GM12873 (cell line): ENCODE results near the gene PCDH15.

Experiments
- CTCF ChIP-seq: IDR thresholded peaks from 2 replicates; pipeline ENCODE4 v1.5.1; 2012; ENCODE audit warnings: low read depth, mild to moderate bottlenecking, moderate library complexity, low read length, control low read depth; ENCODE audit not compliant: insufficient read depth; ENCODE audit errors: missing control alignments

PCDH15 gene

GRCh38 chr10:54620352-54620751 is 180.7 kb downstream of the PCDH15 start:
- no peak for TF ChIP-seq CTCF

- no peak for TF ChIP-seq CTCF
Observed at GRCh38 chr10:54614072-54614471, 187.0 kb downstream of the PCDH15 start.

- TF ChIP-seq CTCF = no peak
Observed at GRCh38 chr10:54613162-54613561, 187.9 kb downstream of the PCDH15 start.

GRCh38 chr10:54609423-54609822 is 191.6 kb downstream of the PCDH15 start:
- TF ChIP-seq CTCF = no peak

GRCh38 chr10:54607983-54608382 is 193.0 kb downstream of the PCDH15 start:
- no peak for TF ChIP-seq CTCF

GRCh38 chr10:54594289-54594688 is 206.7 kb downstream of the PCDH15 start:
- TF ChIP-seq CTCF = no peak

GRCh38 chr10:54587971-54588370 is 213.1 kb downstream of the PCDH15 start:
- TF ChIP-seq CTCF = no peak
